Memory B cell (primary cell): ENCODE results near the gene SENP8.

Source experiments
- ATAC-seq: fragments of 150-1000 bp; cut with Tn5 transposase; 2 replicates; pipeline ENCODE4 v1.10.0; 2021; ENCODE audit warnings: low read depth, mild to moderate bottlenecking, moderate library complexity
- DNase-seq, 2 donors: peaks; one replicate each; pipeline ENCODE4 v3.0.0; 2022; ENCODE audit warnings: low spot score in 2 of 2
- H3K27ac Mint-ChIP-seq: one replicate; pipeline ENCODE4 v1.8.0; 2022; ENCODE audit warnings: mild to moderate bottlenecking, moderate library complexity, mixed read lengths
- H3K27me3 Mint-ChIP-seq: one replicate; pipeline ENCODE4 v1.8.0; 2022; ENCODE audit warnings: mixed read lengths
- H3K36me3 Mint-ChIP-seq: one replicate; pipeline ENCODE4 v1.8.0; 2022; ENCODE audit warnings: mild to moderate bottlenecking, mixed read lengths
- H3K4me1 Mint-ChIP-seq: one replicate; pipeline ENCODE4 v1.8.0; 2022; ENCODE audit warnings: mixed read lengths
- H3K4me3 Mint-ChIP-seq: one replicate; pipeline ENCODE4 v1.8.0; 2022; ENCODE audit warnings: mild to moderate bottlenecking, moderate library complexity, mixed read lengths
- H3K9me3 Mint-ChIP-seq: one replicate; pipeline ENCODE4 v1.8.0; 2022; ENCODE audit warnings: mixed read lengths

The SENP8 gene

GRCh38 chr15:72130272-72130671 lies 12.1 kb downstream of the SENP8 start:
- H3K27ac Mint-ChIP-seq, result no peak overlapping the region
- ATAC-seq, result no peak
- H3K9me3 Mint-ChIP-seq, result no peaks in the 10 kb centered on the region
- no peaks in the 10 kb centered on the region for H3K4me1 Mint-ChIP-seq
- no peaks in the 10 kb centered on the region for H3K27me3 Mint-ChIP-seq
- H3K4me3 Mint-ChIP-seq, result no peak overlapping the region
- no peak for DNase-seq
- no peaks in the 10 kb centered on the region for H3K36me3 Mint-ChIP-seq

- no peak for ATAC-seq
- H3K27me3 Mint-ChIP-seq, result no peaks in the 10 kb centered on the region
- peak overlapping the region; percentile 9 for H3K27ac Mint-ChIP-seq
- H3K9me3 Mint-ChIP-seq, result no peaks in the 10 kb centered on the region
- DNase-seq, result no peak
- no peaks in the 10 kb centered on the region for H3K36me3 Mint-ChIP-seq
- no peak overlapping the region for H3K4me3 Mint-ChIP-seq
- no peaks in the 10 kb centered on the region for H3K4me1 Mint-ChIP-seq
Measured at GRCh38 chr15:72131922-72132321, 13.7 kb downstream of the SENP8 start.

GRCh38 chr15:72133211-72133610 lies 15.0 kb downstream of the SENP8 start:
- H3K27me3 Mint-ChIP-seq, result no peaks in the 10 kb centered on the region
- no peaks in the 10 kb centered on the region for H3K9me3 Mint-ChIP-seq
- DNase-seq (no peak), ATAC-seq (no peak)
- H3K36me3 Mint-ChIP-seq, result no peaks in the 10 kb centered on the region
- no peak overlapping the region for H3K27ac Mint-ChIP-seq
- no peak overlapping the region for H3K4me3 Mint-ChIP-seq
- no peaks in the 10 kb centered on the region for H3K4me1 Mint-ChIP-seq

- no peak for DNase-seq
- H3K36me3 Mint-ChIP-seq, result no peaks in the 10 kb centered on the region
Measured at GRCh38 chr15:72135719-72136118, 17.5 kb downstream of the SENP8 start.

DNA sequence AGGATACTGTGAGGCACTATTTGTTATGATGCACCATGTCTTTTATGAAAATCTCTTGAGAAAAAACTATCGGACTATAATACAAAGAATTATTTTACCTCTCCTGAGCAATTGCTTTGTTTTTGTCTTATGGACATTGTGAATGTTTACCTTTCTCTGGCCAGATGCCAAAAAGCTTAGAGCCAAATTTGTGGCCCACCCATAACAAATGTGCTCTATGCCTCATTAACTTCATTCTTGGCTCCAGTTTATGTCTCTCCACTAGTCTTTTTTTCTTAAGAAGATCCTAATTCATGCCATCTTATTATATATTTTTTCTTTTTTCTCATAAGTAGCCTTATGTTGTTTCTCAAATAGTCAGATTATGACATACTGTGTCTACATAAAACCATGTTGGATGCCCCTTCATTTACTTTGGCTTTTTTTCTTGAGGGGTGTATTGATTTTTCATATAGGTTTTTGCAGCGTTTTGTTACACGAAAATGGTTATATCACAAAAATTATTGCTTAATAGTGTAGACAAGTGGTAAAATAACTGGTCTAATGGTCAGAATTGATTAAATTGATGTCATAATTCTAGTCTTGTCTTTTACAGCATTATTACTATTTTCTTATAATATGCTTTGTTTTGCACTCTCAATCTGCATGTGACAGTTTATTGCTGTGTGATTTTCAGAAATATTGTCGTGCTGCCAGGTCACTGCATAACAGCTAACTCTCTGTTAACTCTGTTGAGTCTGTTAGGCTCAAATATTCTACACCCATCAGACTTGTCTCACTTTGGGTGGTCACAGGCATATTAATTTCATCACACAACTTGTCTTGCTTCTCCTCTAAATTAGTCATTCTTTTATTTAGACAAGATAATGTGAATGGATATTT lies 18.2 kb downstream of the SENP8 start:
- Mint-ChIP-seq H3K4me3 (no peak overlapping the region), H3K9me3 (no peaks in the 10 kb centered on the region), H3K27me3 (no peaks in the 10 kb centered on the region), H3K4me1 (peaks cover 7% of the 10 kb centered on the region), H3K36me3 (no peaks in the 10 kb centered on the region), H3K27ac (no peak overlapping the region)
- no peak for DNase-seq
- ATAC-seq, result no peak

More at GRCh38 chr15:72135719-72136118, 17.5 kb downstream of the SENP8 start:
- H3K4me3 Mint-ChIP-seq, result no peak overlapping the region
- no peaks in the 10 kb centered on the region for H3K27me3 Mint-ChIP-seq
- H3K27ac Mint-ChIP-seq, result no peak overlapping the region
- H3K9me3 Mint-ChIP-seq, result no peaks in the 10 kb centered on the region
- peaks cover under 1% of the 10 kb centered on the region for H3K4me1 Mint-ChIP-seq
- no peak for ATAC-seq

DNA sequence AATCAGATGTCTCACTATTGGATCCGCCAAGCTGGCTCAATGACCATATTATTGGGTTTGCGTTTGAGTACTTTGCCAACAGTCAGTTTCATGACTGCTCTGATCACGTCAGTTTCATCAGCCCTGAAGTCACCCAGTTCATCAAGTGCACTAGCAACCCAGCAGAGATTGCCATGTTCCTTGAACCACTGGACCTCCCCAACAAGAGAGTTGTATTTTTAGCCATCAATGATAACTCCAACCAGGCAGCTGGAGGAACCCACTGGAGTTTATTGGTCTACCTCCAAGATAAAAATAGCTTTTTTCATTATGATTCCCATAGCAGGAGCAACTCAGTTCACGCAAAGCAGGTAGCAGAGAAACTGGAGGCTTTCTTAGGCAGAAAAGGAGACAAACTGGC lies 21.5 kb downstream of the SENP8 start:
- peaks cover 10% of the 10 kb centered on the region for H3K4me1 Mint-ChIP-seq
- no peaks in the 10 kb centered on the region for H3K36me3 Mint-ChIP-seq
- ATAC-seq (no peak), DNase-seq (no peak)
- no peak overlapping the region for H3K27ac Mint-ChIP-seq
- H3K9me3 Mint-ChIP-seq, result no peaks in the 10 kb centered on the region
- H3K27me3 Mint-ChIP-seq, result no peaks in the 10 kb centered on the region
- H3K4me3 Mint-ChIP-seq, result no peak overlapping the region

- no peak for DNase-seq
Measured at GRCh38 chr15:72140088-72140487, 21.9 kb downstream of the SENP8 start.

DNA sequence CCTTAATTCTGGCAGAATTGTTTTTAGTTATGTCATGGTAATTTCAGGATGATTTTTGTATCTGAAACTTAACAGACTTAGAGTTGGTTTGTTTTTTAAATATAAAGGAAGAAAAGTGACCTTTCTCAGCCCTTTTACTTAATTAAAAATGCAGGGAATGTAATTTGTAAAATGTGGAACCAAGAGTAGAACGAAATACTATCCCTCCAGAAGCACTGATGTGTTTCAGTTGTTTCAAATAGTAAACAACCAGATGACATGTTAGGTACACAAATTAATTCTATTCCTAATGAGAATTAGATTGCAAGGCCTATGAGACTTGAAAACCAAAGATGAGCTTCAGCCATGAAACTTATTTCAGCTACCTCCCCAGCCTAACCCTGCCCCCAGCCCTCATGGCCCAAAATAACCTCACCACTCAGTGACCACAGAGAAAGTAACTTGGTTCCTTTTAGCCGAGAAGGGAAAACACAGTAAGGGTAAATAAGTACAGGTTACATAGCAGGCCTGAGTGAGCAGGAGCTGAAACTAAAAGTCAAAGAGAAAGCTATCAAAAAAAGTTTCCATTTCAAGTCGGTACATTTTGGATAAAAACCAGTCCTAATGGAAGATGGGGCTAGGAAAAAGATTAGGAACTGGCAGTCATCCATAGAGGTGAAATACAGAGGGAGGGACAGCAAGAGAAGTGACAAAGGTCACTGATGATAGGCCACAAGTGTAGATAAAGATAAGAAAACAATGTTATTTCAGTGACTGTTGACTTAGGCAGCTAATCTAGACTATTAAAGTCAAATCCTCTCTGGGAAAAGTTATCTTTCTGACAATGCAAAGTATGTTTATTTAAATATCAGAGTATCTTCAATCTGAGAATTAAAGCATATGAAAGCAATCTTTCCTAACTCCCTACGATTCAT lies 23.2 kb downstream of the SENP8 start:
- peaks cover 10% of the 10 kb centered on the region for H3K4me1 Mint-ChIP-seq
- DNase-seq (no peak), ATAC-seq (peak; percentile 100)
- peak overlapping the region; percentile 35 for H3K4me3 Mint-ChIP-seq
- no peaks in the 10 kb centered on the region for H3K27me3 Mint-ChIP-seq
- no peaks in the 10 kb centered on the region for H3K9me3 Mint-ChIP-seq
- H3K36me3 Mint-ChIP-seq, result no peaks in the 10 kb centered on the region
- peak overlapping the region; percentile 81 for H3K27ac Mint-ChIP-seq

More at GRCh38 chr15:72140088-72140487, 21.9 kb downstream of the SENP8 start:
- H3K27me3 Mint-ChIP-seq, result no peaks in the 10 kb centered on the region
- no peaks in the 10 kb centered on the region for H3K9me3 Mint-ChIP-seq
- H3K27ac Mint-ChIP-seq, result no peak overlapping the region
- peaks cover 10% of the 10 kb centered on the region for H3K4me1 Mint-ChIP-seq
- H3K36me3 Mint-ChIP-seq, result no peaks in the 10 kb centered on the region
- no peak overlapping the region for H3K4me3 Mint-ChIP-seq
- ATAC-seq, result no peak

DNA sequence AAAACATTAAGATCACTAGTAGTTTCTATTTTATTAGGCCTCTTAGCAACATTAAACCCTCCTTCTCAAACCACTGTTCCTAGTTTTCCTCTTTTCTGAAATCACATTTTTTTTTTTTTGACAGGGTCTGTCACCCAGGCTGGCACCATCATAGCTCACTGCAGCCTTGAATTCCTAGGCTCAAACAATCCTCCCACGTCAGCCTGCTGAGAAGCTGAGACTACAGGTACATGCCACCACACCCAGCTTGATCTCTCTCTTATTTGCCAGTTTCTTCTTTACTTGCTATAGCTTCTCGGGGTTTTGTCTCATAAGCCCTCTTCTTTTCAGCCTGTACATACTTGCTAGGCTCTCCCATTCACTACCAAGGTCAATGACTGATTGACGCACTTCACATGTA lies 28.0 kb downstream of the SENP8 start:
- Mint-ChIP-seq H3K9me3 (no peaks in the 10 kb centered on the region), H3K27ac (no peak overlapping the region), H3K36me3 (no peaks in the 10 kb centered on the region), H3K4me1 (peaks cover 5% of the 10 kb centered on the region), H3K27me3 (no peaks in the 10 kb centered on the region), H3K4me3 (no peak overlapping the region)
- DNase-seq (no peak), ATAC-seq (no peak)

DNA sequence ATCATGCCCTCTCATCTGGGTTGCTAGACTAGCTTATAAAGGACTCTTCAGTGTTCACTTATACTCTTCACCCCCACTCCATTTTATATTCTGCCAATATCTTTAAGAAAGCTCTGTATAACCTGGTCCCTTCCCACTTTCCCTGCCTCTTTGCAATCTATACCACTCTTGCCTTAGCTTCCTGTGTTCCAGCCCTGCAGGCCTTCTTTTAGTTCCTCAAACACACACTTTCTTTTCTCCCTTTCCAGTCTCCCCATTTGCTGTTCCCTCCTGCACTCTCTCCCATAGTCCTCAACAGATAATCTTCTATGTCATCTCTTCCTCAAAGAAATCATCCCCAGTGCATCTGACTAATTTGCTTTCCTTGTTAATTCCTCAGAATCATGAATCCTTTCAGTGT lies 28.7 kb downstream of the SENP8 start:
- Mint-ChIP-seq H3K27ac (no peak overlapping the region), H3K27me3 (no peaks in the 10 kb centered on the region), H3K4me1 (no peaks in the 10 kb centered on the region), H3K9me3 (no peaks in the 10 kb centered on the region), H3K36me3 (no peaks in the 10 kb centered on the region), H3K4me3 (no peak overlapping the region)
- DNase-seq (no peak), ATAC-seq (no peak)

DNA sequence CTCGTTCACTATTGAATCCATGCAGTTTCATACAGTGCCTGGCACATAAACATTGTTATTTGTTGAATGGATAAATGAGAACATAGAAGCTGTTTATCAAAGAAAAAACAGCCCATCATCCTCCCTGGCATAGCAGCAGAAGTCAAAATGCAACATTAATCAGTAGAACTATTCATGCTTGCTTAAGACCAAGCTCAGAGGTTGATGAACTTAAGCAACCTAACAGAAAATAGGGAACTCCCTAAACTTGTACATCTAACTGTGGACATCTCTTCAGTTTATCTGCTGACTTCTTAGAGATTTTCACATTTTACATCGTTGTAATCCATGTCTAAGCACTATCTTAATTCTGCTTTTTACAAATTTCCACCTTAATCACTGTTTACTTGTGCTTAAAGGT lies 29.2 kb downstream of the SENP8 start:
- no peaks in the 10 kb centered on the region for H3K4me1 Mint-ChIP-seq
- no peaks in the 10 kb centered on the region for H3K36me3 Mint-ChIP-seq
- no peak overlapping the region for H3K27ac Mint-ChIP-seq
- no peak for ATAC-seq
- H3K9me3 Mint-ChIP-seq, result no peaks in the 10 kb centered on the region
- DNase-seq, result no peak
- no peak overlapping the region for H3K4me3 Mint-ChIP-seq
- H3K27me3 Mint-ChIP-seq, result no peaks in the 10 kb centered on the region

DNA sequence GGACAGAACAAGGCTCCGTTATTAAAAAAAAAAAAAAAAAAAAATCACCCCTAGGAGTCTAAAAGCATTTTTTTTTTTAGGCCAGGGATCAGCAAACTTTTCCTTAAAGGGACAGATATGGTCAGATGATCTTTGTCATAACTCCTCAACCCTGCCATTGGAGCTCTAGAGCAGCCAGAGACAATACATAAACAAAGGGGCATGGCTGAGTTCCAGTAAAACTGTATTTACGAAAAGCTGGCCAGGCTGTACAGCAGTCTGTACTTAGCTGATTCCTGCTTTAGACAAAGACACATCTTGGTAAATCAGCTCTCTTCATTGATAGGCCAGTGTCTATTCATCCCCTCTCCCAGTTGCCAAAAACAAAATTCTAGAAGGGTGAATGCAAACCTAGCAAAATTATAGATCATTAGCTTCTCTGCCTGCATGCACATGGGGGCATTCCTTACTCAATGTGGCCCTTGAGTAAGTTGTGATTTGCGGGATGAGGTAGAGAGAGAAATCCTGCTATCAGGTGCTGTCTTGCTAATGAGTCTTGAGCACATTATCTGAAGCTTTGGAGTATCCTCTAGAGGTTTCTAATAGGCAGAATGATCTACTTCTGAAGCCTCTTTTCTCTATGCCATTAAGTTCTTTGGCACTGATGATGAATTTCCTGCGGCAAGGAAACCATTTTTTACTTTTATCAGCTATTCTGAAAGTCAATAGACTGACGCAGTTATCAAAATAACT lies 35.2 kb downstream of the SENP8 start:
- no peaks in the 10 kb centered on the region for H3K27me3 Mint-ChIP-seq
- no peaks in the 10 kb centered on the region for H3K9me3 Mint-ChIP-seq
- H3K4me3 Mint-ChIP-seq, result no peak overlapping the region
- ATAC-seq (no peak), DNase-seq (no peak)
- H3K4me1 Mint-ChIP-seq, result peaks cover 3% of the 10 kb centered on the region
- no peak overlapping the region for H3K27ac Mint-ChIP-seq
- no peaks in the 10 kb centered on the region for H3K36me3 Mint-ChIP-seq

DNA sequence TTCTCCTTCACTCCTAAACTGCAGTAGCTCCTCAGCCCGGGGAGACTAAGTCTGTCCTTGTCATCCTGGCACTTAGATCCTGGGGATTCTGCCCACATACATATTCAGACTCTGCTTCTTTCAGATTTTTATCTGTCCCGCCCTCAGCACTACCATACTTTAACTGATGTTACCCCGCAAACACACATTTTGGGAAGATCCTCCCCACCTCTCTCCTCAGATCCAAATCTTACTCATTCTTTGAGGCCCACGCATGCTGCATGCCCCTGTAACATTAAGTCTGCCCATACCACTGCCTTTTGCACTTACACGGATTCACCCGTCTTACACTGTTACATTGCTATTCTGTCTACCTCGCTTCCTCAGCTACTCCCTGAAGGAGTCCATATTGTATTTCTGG lies 36.1 kb downstream of the SENP8 start:
- peaks cover 3% of the 10 kb centered on the region for H3K4me1 Mint-ChIP-seq
- no peak overlapping the region for H3K4me3 Mint-ChIP-seq
- no peaks in the 10 kb centered on the region for H3K9me3 Mint-ChIP-seq
- H3K27me3 Mint-ChIP-seq, result peaks cover 2% of the 10 kb centered on the region
- DNase-seq (no peak), ATAC-seq (no peak)
- H3K27ac Mint-ChIP-seq, result no peak overlapping the region
- H3K36me3 Mint-ChIP-seq, result no peaks in the 10 kb centered on the region
